ENCODE results near the gene SLC22A25.

The SLC22A25 gene

DNA sequence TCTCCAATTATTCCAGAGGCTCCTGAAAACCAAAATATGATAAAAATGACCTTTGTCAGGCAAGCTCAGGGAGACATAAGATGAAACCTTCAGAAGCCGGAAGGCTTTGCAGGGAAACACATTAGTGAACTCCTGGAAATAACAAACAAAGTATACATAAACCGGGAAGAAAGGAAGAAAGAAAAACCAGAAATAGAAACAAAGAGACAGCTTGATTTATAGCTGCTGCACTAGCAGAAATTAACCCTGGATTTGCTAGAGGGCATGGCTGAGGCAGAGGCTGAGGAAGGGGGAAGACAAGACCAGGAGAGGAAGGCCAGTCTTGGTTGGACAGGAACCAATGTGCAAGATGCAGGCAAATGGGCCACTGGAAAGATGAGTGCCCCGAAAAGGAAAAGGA, 33.3 kb downstream of the SLC22A25 start:
- no peaks in the 10 kb centered on the region for H3K36me3 ChIP-seq (ENCODE audit: insufficient read depth, low read length)
- H2AFZ ChIP-seq (ENCODE audit: low read depth, low read length), result no peak overlapping the region
- H3K9me3 ChIP-seq (ENCODE audit: low read length), result no peaks in the 10 kb centered on the region
- no peaks in the 10 kb centered on the region for H3K27me3 ChIP-seq (ENCODE audit: insufficient read depth, low read length)
- H3K4me1 ChIP-seq (ENCODE audit: insufficient read depth, low read length), result no peaks in the 10 kb centered on the region
- no peak overlapping the region for H3K4me3 ChIP-seq (ENCODE audit: low read length)
